ENCODE data around the gene C5orf52.
"Not testable (repeated sequence)": the region's sequence is repeated elsewhere in the genome, so short reads cannot be mapped to it uniquely, and the experiment has no call there.

Gene C5orf52

DNA sequence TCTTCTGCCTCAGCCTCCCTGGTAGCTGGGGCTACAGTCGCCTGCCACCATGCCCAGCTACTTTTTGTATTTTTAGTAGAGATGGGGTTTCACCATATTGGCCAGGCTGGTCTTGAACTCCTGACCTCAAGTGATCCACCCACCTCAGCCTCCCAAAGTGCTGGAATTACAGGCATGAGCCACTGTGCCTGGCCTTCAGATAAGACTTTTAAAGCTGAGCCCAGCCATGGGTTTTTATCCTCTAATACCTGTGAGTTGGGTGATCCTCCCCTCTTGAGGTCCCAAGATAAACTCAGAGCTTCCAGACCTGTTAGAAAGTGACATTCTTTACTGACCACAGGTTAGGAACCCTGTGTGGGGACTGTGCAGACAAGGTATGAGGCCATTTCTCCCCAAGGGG lies 56.5 kb downstream of the C5orf52 start:
- DNase-seq = not testable (repeated sequence)
